PFSK-1 (cell line): ENCODE measurements around the gene CDH1.

ENCODE experiments used
- POLR2AphosphoS5 ChIP-seq: IDR thresholded peaks from 2 replicates; pipeline ENCODE4 v1.6.1; 2012; ENCODE audit warnings: low read depth, mild to moderate bottlenecking, control low read depth, low read length, moderate library complexity
- SIN3A ChIP-seq: IDR thresholded peaks from 2 replicates; pipeline ENCODE4 v1.6.1; 2012; ENCODE audit warnings: mild to moderate bottlenecking, low read length, moderate library complexity, borderline replicate concordance; ENCODE audit not compliant: insufficient read depth
- TAF1 ChIP-seq: IDR thresholded peaks from 2 replicates; pipeline ENCODE4 v1.6.1; 2012; ENCODE audit warnings: low read length, control low read depth, borderline replicate concordance; ENCODE audit not compliant: insufficient read depth
- TF ChIP-seq, protein P1 (sequence below), 2 experiments: IDR thresholded peaks; 2 replicates each; pipeline versions ENCODE4 v1.6.1 to v1.8.0; 2011 to 2012; ENCODE audit warnings: low read depth in 2 of 2, low read length in 2 of 2, control low read depth in 1 of 2, inconsistent platforms in 1 of 2, mild to moderate bottlenecking in 1 of 2, moderate library complexity in 1 of 2; ENCODE audit not compliant: insufficient read depth in 1 of 2

- TF ChIP-seq, protein P1, sequence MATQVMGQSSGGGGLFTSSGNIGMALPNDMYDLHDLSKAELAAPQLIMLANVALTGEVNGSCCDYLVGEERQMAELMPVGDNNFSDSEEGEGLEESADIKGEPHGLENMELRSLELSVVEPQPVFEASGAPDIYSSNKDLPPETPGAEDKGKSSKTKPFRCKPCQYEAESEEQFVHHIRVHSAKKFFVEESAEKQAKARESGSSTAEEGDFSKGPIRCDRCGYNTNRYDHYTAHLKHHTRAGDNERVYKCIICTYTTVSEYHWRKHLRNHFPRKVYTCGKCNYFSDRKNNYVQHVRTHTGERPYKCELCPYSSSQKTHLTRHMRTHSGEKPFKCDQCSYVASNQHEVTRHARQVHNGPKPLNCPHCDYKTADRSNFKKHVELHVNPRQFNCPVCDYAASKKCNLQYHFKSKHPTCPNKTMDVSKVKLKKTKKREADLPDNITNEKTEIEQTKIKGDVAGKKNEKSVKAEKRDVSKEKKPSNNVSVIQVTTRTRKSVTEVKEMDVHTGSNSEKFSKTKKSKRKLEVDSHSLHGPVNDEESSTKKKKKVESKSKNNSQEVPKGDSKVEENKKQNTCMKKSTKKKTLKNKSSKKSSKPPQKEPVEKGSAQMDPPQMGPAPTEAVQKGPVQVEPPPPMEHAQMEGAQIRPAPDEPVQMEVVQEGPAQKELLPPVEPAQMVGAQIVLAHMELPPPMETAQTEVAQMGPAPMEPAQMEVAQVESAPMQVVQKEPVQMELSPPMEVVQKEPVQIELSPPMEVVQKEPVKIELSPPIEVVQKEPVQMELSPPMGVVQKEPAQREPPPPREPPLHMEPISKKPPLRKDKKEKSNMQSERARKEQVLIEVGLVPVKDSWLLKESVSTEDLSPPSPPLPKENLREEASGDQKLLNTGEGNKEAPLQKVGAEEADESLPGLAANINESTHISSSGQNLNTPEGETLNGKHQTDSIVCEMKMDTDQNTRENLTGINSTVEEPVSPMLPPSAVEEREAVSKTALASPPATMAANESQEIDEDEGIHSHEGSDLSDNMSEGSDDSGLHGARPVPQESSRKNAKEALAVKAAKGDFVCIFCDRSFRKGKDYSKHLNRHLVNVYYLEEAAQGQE (IDR thresholded peaks at IDR 0.05; ENCODE audit: insufficient read depth in 1 of 2, low read depth in 2 of 2, low read length in 2 of 2) = no peak
- no peak for TF ChIP-seq POLR2AphosphoS5
- no peak for TF ChIP-seq TAF1
- no peak for TF ChIP-seq SIN3A
Measured at GRCh38 chr16:68760671-68761275, 23.7 kb downstream of the CDH1 start.
